HG03159 (cell line): ENCODE measurements around the gene GRAP2.
"Not testable (repeated sequence)": the region's sequence is repeated elsewhere in the genome, so short reads cannot be mapped to it uniquely, and the experiment has no call there.

Source experiments
- ATAC-seq: cut with Tn5 transposase; IDR thresholded peaks from one replicate; pipeline ENCODE4 v1.9.1; 2021; ENCODE audit warnings: mild to moderate bottlenecking, moderate library complexity; ENCODE audit not compliant: unreplicated experiment

Gene GRAP2

DNA sequence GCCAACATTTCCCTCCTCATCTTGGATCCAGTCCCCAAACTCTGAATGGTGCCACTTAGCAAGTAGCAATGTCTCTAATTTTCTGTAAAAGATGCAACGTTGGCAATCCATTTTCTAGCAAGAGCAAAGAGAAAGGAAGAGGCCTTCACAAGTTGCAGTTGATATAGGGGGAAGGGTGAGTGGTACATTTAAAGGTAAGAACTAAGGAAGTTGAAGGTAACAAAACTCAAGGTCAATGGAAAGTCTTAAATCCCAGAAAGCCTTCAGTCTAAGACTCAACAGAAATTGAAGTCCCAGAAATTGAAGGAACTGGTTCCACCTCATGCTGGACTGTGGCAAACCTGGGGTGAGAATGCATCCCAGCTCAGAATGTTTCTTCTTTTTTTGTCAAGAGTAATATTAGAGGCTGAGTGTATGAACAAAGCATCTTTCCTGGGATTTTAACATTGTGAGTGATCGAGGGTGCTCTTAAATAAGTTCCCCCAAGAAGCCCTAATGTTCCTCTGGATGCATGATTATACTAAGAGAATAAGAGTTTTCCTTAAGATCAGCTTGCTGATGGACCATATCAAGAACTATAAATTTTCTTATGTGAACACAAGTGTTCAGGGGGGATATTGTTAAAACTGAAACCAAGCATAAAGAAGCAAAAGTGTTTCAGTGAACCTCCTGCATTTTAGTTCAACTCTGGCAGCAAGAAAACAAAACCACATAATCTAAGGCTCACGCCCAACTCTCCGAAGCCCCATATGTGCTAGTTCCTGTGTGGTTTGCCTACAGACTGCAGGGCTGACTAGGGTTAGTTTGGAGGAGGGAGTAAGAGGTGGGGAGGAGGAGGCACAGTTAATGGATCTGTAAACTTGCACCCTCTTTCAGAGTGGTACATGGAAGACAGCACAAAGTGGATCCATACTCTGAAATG, at the start of gene GRAP2:
Gene GRAP2, plus strand, starts transcription at position 779 of the 922 bp plus-strand sequence. CDS start 46,023 bp downstream, outside the sequence.
- ATAC-seq, result no peak

DNA sequence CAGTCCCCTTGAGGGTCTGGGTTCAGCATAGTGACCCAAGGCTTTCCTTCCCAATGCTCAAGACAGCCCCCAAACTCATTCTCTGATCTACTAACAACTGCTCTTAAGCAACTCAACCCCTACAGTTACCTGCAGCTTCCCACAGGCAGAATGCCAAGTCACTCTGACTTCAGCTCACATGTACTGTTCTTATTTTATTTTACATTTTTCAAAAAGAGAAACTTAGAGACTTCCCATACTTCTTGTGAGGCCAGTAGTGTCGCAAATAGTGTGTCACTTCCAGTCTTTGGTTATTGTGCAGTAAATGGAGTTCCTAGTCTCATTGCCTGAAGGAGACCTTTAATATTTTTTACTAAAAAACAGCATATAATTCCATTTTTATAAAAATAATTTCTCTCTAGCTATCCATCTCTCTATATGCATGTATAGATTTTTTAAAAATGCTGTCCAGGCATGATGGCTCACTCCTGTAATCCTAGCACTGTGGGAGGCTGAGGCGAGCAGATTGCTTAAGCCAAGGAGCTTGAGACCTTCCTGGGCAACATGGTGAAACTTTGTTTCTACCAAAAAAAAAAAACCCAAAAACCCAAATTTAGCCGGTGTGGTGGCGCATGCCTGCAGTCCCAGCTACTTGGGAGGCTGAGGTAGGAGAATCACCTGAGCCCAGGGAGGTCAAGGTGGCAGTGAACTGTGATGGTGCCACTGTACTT, 49.1 kb upstream of the GRAP2 start:
- ATAC-seq, result no peak

DNA sequence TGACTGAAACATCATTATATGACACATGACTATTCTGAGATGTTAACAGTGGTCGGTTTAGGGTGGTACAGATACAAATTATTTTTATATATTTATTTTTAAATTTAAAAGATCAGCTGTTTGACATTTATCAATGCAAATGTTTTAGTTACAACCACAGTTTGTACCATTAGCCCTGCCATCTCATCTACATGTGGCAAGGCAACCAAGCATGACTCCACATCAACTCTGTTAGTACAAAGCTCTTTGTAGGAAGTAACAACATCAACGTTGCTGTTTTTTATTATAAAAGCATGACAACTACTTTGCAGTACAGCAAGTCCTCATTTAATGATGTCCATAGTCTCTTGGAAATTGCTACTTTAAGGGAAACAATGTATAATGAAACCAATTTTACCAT, 48.1 kb upstream of the GRAP2 start:
- no peak for ATAC-seq

DNA sequence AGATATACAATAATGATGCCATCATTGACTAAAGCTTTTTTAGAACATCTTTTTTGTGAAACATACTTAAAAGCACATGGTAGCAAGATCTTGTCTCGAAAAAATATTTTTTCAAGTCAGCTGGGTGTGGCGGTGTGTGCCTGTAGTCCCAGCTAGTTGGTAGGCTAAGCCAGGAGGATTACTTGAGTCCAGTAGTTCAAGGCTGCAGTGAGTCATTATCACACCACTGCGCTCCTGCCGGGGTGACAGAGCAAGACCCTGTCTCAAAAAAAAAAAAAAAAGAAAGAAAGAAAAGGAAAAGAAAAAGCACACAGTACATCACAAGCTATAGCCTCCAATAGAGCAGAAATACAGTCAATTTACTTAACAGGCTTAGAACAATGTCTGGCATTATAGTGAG, 44.3 kb upstream of the GRAP2 start:
- no peak for ATAC-seq

DNA sequence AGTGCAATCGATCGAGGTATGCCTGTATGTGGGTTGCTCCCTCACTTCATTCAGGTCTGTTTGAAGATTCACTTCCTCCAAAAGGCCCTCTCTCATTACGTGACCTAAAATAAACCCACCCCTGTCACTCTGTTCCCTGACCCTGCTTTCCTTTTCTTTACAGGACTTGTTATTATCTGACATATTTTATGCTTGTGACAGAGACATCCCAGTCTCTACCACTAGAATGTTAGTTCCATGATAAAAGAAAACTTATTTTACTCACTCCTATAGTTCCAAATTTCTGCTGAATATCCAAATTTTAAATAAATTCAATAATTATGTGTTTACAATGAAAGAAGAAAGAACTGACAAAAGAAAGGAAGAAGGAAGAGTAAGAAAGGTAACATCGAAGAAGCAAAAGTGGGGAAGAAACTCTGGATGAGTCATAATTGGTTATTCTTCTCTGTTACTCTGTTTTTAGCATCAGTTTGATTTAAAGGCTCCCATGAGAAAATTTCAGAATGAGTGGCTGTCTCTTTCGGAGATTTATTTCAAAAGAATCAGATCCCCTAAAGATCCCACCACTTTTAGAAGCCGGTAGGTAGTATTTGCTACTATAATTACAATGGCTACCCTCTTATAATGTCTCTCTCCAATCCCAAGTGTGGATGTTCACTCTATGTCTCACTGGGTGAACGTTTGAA, 40.8 kb upstream of the GRAP2 start:
- ATAC-seq, result no peak

DNA sequence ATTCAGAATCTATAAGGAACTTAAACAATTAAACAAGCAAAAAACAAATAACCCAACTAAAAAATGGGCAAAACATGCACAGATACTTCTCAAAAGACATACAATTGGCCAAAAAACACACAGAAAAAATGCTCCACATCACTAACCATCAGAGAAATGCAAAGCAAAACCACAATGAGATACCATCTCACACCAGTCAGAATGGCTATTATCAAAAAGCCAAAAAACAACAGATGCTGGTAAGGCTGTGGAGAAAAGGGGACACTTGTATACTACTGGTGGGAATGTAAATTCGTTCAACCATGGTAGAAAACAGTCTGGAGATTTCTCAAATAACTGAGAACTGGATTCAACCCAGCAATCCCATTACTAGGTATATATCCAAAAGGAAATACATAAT, 32.1 kb upstream of the GRAP2 start:
- no peak for ATAC-seq

DNA sequence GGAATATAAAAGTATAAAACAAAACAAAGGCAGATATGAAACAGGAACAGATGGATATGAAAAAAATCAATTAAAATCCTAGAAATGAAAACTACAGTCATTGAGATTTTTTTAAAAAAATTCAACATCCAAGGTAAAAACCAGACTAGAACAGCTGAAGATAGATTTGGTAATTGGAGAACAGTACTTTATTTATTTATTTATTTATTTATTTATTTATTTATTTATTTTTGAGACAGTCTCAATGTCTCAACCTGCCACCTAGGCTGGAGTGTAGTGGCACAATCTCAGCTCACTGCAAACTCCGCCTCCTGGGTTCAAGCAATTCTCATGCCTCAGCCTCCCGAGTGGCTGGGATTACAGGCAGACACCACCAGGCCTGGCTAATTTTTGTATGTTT, 31.1 kb upstream of the GRAP2 start:
- not testable (repeated sequence) for ATAC-seq

DNA sequence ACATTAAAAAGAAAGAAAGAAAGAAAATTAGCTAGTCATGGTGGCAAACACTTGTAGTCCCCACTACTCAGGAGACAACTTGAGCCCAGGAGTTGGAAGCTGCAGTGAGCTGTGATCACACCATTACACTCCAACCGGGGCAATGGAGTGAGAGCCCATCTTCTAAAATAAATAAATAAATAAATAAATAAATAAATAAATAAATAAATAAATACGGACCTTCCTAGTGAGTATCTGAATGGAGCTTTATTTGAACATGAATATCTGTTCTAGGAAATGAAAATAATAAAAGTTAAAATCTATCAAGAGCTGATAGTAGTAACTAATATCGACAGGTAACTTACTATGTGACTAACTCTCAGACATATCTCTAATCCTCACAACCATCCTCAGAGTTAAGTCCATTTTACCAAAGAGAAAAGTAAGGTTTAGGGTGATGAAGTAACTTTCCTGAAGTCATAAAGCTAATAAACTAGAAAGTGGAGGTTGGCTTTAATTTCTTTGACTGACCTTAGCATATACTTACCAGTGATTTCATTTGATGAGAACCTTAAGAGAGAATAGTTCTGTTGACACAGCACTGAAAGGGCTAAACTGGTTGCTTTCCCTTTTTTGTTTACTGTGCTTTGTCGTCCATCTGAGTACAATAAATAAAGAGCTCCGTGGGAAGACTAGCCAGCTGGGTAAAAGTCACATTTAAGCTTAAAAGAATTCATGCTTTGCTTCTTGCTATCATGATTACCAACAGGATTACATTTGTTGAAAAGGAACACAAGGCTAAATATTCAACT, 29.7 kb upstream of the GRAP2 start:
- no peak for ATAC-seq

DNA sequence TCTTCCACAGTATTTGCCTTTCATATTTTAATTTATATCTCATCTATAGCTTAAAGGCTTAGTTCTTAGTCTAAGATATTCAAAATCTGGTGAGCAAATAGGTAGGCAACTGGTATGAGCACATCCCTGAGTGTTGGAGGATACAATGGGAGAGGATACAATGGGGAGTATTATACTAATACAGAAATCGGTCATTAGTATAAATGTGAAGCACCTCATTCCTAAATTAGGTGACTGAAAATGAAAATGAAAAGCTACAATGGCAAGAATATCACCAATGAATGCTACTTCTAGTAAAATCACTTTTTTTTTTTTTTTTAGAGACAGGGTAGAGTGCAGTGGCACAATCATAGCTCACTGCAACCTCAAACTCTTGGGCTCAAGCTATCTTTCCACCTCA, 28.3 kb upstream of the GRAP2 start:
- ATAC-seq, result no peak

DNA sequence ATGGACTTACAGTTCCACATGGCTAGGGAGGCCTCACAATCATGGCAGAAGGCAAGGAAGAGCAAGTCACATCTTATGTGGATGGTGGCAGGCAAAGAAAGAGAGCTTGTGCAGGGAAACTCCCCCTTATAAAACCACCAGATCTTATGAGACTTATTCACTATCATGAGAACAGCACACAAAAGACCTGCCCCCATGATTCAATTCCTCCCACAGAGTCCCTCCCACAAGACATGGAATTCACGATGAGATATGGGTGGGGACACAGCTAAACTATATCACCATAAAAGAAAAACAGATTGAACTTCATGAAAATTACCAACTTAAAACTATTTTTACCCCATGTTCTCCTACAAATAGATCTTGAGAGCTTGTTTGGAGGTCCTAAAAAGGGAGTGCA, 26.9 kb upstream of the GRAP2 start:
- ATAC-seq, result no peak

DNA sequence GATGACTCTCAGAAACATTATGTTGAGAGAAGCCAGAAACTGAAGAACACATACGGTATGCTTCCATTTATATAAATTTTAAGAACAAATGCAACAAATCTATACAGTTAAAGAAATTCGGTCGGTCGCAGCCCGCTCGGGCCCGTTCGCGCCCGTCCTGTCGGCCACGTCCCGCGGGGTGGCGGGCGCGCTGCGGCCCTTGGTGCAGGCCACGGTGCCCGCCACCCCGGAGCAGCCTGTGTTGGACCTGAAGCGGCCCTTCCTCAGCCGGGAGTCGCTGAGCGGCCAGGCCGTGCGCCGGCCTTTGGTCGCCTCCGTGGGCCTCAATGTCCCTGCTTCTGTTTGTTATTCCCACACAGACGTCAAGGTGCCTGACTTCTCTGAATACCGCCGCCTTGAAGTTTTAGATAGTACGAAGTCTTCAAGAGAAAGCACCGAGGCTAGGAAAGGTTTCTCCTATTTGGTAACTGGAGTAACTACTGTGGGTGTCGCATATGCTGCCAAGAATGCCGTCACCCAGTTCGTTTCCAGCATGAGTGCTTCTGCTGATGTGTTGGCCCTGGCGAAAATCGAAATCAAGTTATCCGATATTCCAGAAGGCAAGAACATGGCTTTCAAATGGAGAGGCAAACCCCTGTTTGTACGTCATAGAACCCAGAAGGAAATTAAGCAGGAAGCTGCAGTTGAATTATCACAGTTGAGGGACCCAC, 25.6 kb upstream of the GRAP2 start:
- not testable (repeated sequence) for ATAC-seq

DNA sequence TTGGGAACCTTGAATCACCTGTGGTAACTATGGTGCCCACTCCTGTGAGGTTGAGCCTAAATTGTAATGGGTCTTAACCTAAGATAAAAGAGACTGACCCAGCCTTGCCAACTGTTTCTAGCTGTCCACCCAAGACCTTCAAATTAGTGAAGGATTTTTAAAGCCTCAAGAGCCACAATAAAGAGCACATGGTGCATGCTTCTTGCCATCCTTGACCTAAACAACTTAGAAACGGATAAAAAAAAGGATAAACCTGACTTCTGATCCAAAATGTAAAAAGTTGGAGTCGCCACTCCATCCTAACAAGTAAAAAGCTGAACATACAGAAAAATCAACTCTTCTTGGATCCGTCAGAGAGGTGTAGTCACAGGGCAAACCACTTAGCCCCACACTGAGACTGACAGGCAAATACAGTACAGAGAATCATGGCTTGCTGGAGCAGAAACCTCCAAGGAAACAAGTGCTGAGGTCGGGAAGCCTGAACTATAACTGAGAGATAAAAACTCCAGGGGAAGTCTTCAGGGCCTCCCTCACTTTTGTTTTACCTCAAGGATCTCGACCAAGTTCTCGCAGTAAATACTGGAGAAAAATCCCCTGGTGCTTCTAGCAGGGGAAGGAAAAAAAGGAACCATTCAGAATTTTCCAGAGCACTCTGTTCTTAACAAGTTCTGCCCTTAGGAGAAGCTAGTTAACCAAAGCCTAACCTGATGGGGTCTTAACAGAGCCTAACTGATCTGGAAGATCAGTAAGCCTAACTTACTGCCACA, 23.6 kb upstream of the GRAP2 start:
- no peak for ATAC-seq

DNA sequence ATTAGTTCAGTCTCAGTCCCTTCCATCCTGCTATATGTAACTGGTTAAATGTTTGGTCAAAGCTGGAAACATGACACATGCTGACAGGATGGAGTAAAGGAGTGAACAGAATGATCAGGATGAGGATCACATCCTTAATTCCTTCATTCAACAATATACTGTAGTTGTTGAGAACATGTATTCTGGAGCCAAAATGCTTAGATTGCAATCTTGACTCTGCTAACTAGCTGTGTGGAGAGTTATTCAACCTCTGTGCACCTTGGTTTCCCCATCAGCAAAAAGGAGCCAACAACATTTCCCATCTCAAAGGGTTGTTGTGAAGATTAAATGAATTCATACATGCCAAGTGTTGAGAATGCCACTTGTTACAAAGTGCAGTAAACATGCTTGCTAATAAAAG, 20.2 kb upstream of the GRAP2 start:
- no peak for ATAC-seq

DNA sequence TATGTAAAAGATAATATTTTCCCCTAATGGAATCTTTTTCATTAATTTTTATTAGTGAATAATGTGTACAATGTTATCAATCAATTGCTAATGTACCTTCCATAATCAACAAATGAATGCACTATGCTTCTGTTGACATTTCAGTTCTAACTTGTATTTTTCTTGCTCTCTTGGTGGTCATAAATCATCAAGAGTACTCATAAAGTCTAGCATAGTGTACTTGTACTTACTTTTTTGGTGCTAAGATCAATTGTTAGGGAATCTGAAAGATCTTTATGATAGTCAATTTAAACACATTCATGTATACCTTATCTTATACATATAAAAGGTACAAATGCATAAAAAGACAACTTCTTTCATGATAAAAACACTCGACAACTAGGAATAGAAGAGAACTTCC, 17.8 kb upstream of the GRAP2 start:
- ATAC-seq, result no peak

DNA sequence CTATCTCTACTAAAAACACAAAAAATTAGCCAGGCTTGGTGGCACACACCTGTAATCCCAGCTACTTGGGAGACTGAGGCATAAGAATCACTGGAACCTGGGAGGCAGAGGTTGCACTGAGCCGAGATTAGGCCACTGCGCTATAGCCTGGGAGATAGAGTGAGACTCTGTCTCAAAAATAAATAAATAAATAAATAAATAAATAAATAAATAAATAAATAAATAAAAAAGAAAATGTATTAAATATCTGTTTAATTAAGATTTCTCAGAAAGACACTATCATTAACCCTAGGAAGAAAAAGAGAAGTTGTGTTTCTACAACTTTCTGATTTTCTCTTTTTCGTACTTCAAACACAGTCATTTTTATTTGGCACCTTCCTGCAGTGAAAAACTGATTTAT, 11.0 kb upstream of the GRAP2 start:
- ATAC-seq, result not testable (repeated sequence)

DNA sequence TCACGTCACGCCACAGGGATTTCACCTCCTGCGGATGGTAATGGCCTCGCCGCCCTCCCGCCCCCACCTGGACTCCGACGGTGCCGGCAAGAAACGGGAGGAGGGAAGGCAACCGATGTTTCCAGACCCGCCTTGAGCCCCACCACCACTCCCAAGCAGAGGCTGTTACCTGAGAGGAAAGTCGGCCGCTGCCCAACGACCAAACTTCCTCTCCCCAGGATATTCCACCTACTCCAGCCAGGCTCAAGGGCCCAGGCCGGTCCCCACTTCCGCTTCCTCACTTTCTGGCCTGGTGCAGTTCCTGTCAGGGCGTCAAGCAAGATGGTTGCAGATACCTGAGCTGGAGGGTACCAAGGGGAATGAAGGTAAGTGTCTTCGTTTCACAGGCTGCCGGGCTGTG, 7.4 kb upstream of the GRAP2 start, which contains the start of gene ENTHD1:
Gene ENTHD1, minus strand, starts transcription at position 235 of the 400 bp plus-strand sequence. CDS start 6,012 bp downstream, outside the sequence.
- no peak for ATAC-seq

DNA sequence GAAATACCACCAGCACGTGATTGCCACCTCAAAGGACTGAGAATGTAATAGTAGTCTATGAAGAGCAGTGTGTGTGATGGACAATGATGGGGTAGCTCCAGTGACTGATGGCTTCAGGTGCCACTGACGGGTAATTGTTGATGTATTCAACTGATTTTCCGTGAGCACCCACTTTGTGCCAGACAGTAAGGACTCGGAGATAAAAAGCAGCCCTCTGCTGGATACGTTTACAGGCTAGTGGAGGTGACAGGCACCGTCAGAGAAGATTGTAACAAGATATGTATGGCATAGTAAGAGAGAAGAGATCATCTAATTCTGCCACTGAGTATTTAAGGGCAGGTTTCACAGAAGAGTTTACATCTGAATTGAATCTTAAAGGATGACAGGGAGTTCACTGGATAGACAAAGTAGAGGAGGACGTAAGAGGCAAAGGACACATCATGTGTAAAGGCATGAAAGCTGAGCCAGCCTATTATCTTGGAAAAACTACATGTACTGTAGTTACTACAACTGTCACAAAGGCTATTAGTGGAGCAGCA, 6.3 kb upstream of the GRAP2 start:
- no peak for ATAC-seq

DNA sequence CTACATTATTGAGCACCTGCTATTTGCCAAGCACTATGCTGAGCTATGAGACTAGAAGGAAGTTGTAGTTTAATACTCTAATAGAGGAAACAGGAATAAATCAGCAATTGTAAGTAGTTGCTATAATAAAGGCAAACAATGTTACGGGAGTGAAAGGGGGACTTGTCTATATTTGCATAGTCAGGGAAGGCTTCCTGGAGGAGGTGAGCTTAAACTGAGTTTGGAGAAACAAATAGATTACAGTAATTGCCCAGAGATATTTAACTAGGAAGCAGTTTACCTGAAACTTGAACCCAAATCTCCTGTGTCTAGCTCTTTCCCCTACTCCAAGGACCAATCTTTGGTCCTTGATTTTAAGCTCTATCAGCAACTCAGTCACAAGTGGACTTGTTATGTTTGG, 5.2 kb upstream of the GRAP2 start:
- no peak for ATAC-seq
